Hippocampal formation (tissue), 2 donors: Measurements from ENCODE around the gene PRDM16.

Experiments
- DNase-seq, 2 donors: peaks; one replicate each; lab custom pipeline; 2025; lab: John Stamatoyannopoulos, UW

PRDM16 gene

DNA sequence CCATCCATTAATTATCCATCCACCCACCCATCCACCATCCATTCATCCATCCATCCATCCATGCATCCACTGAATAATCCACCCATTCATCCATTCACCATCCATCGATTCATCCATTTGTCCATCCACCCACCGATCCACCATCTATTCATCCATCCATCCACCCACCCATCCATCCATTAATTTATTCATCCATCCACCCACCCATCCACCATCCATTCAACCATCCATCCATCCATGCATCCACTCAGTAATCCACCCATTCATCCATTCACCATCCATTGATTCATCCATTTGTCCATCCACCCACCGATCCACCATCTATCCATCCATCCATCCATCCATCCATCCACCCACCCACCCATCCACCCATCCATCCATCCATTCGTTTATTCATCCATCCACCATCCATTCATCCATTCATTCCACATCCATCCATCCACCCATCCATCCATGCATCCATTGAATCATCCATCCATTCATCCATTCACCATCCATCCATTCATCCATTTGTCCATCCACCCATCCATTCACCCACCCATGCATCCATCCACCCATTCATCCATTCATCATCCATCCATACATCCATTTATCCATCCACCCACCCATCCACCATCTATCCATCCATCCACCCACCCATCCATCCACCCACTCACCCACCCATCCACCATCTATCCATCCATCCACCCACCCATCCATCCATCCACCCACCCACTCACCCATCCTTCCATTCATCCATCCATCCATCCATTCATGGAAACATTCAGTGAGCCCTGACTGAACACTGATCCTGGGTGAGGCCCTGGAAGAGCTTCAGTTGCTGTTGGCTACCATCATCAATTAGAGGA, 302.1 kb downstream of the PRDM16 start:
- no peak for DNase-seq

DNA sequence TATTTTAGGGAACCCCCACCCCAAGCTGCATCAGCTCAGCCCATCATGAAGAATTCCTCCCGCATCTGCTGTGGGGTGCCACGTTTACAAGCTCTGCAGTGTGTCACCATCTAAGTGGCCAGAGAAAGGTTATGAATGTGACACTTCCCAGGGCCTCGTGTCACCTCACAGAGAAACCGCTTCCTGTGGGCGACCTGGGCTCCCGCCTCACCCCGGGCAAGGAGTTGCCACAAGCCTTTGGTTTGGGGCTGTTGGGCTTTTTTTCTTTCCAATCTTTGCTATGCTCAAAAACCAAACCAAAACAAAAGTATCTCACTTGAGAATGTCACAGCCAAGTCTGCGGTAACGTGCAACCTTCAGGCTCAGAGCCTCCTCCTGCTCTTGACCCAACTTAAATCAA, 303.3 kb downstream of the PRDM16 start:
- DNase-seq: no peak

DNA sequence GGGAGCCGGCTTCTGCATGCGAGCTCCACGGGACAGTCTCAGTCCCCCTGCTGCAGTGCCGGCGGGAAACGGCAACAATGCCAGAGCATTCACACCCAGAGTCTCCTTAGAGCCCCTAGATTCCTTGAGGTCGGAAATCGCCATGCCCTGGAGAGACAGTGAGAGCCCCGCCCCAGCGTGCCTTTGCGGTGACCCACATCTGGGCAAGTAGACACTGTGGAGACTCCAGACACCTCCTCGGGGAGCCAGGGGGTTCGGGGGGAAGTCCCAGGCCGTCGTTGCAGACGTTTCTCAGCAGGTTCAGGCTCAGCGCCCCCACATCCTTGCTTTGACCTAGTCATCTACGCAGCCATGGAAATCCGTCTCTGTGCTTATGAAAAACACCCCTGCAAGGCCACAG, 304.2 kb downstream of the PRDM16 start:
- DNase-seq: no peak

DNA sequence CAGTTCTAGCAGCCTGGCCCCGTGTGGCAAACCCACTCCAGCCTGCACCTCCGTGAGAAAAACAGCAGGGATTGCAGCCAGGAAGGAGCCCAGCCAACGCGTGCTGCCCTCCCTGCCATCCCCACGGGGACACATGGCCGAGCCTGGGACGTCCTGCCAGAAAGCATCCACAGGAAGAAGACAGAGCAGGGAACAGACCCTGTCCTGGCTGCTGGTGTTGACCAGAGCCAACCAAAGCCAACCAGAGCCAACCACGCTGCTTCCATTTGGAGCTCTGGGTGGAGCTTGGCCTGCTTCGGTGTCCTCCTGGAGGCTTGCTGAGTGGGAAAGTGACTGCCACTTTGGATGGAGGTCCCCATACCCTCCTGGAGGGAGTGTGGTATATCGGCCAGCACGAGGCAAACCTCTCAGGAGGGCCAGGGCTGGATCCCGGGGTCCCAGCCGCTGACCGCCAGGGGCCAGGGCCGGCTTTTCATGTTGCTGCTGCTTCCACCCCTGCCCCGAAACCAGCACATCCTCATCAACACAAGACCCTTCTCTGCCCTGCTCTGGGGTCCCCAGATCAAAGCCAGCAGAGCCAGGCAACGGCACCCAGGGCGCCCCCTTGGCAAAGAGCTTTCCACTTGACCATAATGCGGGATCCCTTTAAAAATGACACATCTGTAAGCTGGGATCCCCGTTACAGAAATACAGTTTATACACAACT, 304.9 kb downstream of the PRDM16 start:
- DNase-seq: no peak

DNA sequence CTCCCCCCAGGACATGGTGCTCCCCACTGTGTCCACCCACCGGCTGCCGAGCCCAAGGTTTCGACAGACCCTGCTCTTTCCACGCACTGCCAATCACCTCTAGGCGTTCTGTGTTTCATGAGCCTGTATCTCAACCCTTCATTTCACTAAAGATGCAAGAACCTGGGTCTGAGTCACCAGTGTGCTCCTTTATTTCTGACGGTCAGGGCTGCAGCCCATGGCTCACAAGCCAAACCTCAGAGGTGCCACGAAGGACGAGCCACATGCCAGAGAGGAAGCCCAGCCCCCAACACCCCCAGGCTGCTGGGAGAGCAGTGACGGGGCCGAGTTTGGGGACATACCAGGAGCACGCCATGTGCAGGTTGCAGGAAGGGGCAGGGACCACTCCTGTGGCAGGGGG, 306.2 kb downstream of the PRDM16 start:
- no peak for DNase-seq

DNA sequence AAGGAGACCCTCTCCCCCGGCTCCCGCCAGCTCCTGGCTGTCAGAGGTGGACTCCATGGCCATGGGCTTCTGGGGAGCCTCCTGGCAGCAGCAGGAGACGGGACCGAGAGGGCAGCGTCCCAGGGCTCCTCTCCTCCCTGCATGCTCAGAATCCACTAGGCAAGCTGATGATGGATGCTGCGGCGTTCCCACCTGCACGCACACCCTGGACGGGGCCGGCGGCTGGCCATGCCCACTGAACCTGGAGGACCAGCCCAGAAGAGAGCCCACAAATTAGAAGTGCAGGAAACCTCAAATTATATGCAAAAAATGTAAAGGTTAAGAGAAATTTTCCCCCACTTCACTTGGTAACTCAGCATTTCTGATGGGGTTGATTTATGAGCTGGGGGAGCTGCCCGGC, 308.2 kb downstream of the PRDM16 start:
- DNase-seq: no peak

DNA sequence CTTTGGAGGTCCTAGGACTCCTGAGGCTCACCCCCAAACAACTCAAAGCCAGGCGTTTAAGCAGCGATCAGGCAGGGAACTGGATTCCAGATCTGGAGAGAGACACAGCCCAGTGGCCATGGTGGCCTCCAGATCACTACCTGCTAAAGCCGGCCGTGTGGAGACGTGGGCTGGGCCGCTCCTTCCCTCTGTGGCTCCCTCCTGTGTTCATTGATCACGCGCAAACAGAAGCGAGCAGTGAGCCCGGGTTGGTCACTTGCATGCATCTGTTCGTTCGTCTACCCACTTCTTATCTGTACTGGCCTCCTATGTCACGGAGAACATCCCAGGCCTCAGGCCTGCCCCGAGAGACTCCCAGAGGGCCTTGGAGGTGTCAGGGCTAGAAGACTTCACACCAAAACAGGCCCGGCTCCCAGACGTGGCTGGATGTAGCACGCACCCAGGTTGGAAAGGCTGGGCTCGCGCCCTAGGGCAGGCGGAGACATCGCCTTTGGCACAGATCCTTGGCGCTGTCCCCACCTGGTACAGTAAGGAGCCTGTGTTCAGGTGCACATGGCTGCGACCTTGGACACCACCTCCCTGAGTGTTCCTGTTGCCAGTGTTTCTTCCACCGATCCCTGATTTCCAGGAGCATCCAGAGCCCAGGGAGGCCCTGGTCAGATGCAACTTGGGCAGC, 308.7 kb downstream of the PRDM16 start:
- DNase-seq: no peak

DNA sequence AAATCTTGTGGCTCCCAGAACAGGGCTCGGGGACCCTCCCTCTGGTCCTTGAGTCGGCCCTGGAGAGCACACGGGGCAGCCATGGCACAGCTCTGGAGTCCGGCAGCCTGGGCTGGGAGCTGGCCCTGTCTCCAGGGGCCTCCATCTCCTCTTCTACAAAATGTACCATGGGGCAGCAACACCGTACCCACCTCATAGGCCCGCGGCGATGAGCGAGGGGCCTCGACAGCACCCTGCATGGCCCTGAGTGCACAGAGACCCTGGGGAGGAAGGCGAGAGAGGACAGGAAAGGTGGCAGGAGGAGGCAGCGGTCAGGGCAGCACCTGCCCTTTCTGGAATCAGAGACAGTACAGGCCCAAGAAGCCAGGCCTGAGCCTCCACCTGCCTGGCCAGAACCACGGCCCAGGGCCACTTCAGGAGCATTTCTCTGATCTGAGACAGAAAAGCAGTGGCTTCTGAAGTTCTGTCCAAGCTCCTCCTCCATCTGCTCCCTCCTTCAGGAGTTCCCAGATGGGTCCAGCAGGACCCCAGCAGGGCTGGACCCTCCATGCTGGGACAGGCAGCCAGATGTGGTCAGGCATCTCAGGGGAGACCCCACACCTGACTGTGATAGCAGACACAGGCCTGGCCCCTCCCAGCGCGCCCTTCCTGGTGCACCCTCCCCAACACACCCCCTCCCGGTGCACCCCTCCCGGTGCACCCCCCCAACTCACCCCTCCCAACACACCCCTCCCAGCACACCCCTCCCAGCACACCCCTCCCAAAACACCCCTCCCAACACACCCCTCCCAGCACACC, 309.6 kb downstream of the PRDM16 start:
- DNase-seq: no peak

DNA sequence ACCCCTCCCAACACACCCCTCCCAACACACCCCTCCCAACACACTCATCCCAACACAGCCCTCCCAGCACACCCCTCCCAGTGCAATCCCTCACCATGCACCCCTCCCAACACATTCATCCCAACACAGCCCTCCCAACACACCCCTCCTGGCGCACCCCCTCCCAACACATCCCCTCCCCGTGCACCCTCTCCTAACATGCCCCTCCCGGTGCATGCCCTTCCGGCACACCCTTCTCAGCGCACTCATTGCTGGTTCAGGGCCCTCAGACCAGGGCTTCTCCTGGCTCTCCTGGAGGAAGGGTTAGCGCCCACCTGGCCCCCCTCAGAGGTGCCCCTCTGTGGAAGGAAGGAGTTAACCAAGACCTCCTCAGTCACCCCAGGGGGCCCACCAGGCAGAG, 310.9 kb downstream of the PRDM16 start:
- DNase-seq: no peak

DNA sequence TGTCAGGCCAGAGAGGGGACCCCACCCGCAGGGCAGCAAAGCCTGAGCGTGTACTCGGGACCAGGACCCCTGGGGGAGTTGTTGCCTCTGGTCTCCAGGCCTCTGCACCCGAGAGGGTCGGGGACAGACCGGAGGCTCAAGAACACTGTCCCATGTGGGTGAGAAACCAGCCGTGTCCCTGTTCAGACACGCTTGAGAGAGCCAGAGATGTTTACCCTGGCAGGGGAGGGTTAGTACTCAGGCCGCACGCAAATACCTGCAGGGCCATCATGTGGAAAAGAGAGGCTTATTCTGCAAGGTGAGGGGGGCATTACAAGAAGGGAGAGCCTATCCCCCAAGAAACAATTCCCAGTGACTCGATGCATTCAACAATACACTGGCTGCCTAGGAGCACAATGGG, 311.5 kb downstream of the PRDM16 start:
- DNase-seq: no peak

DNA sequence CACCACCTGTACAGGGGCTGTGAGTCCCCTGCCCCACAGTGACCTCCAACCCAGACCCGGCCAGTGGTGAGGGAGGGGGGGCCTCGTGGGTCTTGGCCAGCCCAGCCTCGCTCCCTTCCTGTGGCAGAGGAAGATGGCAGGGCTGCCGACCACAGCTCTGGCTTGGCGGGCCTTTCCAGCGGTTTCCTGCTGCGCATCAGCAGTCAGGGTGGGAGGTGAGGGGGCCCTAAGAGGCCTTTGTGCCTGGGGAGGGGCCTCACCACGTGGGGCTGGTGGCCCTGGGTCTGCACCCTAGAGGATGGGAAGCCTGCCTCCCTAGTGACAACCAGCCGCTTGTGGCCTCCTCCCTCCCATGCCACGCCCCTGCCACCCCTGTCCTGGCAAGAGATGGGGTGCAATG, 312.9 kb downstream of the PRDM16 start:
- no peak for DNase-seq

DNA sequence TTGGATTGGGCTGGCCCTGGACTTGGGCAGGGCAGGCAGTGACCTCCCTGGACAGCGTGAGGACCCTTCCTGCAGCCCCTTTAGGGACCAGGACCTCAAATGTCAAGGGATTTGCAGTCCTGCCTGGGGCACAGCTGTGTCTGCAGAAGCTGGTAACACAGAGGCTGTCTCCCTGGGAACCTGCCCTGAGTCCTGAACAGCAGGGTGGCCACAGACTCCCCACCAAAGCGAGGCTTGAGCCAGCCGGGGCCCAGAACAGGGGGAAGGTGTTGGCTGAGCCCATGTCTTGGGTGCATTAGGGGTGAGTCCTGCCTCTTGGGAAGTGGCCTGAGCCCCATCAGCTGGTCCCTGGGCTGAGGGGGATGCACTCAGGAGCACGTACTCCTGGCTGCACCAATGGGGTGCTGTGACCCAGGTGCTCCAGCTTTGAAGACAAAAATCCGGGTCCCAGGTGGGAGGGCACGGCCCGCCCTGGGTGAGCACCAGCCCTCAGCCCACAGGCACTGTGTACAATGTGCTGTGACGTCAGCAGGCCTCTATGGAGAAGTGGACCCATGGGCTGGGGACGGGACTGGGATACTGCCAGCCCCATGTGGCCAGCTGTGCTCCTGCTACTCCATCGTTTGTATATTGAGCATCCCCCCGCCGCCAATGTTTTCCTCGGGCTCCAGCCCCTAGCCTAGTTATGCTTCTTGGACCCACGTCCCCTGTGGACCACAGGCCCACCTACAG, 313.5 kb downstream of the PRDM16 start:
- no peak for DNase-seq

DNA sequence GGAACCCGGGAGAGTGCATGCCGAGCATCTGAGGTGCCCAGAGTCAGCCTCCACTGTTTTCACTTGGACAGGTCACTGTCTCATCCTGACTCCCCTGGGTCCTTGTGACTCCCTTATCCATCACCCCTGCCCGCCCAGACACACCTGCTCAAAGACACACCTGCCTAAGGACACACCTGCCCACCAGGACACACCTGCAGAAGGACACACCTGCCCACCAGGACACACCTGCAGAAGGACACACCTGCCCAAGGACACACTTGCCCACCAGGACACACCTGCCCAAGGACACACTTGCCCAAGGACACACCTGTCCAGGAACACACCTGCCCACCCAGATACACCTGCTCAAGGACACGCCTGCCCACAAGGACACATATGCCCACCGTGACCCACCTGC, 314.7 kb downstream of the PRDM16 start:
- no peak for DNase-seq

DNA sequence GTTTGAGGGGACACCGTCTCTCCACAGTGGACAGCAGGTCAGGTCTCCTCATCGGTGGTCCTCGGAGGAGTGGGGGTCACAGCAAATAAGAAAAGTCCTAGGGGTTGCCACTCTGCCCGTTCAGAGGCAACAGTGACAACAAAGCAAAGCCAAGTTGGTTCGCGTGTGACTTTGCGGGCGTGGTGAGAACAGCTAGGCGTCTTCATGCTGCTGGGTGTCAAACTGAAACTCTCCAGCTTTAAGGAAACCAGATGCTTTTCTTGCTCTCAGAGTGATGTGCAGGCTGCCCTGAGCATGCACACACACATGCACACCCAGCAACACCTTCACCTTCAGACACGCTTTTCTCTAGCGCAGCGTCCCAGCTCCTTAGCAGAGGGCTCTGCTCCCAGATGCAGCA, 315.4 kb downstream of the PRDM16 start:
- DNase-seq: no peak

DNA sequence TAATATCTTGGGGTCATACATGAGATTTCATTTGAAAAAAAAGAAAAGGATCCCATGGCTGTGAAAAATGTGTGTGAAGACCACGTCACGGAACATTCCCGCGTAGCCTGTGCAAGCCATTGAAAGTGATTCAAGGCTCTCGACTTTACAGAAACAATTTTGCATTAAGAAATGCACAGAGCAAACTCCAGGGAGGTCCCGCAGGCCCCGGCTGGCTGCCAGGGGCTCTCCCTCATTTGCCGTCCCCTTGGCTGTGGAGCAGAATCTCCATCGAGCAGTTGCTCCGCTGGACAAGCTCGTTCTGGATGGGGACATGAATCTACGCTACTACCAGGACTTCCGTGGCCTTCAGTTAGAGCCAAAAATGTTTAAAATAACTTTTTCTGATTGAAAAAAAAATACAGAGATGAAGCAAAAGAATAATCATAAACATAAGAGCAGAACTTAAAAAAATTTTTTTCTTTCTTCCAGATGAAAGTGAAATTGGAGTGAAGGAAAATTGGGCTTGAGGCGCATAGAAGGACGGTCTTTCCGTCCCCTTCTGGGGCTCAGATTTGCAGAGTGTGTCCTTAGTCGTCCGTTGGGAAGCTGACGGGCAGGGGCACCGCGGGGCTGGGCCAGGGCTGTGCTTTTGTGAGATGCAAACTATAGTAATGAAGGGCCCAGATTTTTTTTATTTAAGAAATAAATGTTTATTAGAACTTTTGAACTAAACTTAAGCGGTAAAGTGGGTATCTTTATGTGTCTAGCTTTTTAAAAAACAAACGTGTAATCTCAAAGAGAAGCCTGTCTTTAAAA, 317.4 kb downstream of the PRDM16 start:
- no peak for DNase-seq

DNA sequence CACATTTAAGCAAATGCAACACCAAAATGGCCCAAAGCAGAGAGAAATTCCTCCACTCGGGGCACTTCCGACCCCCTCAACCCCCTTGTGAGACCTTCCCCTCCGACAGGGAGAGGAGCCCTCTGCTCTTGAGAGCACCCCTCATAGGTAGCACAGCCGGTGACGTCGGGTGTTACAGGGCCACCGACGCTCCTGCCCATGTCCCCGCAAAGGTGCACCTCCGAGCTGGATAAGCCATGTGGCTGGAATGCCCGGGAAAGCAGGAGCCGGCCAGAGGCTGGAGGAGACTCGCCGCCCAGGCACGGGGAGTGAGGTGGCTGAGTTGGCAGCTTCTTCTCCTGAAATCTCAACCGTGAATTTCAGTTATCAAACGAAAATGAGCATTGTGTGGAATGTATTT, 318.4 kb downstream of the PRDM16 start:
- DNase-seq: no peak

DNA sequence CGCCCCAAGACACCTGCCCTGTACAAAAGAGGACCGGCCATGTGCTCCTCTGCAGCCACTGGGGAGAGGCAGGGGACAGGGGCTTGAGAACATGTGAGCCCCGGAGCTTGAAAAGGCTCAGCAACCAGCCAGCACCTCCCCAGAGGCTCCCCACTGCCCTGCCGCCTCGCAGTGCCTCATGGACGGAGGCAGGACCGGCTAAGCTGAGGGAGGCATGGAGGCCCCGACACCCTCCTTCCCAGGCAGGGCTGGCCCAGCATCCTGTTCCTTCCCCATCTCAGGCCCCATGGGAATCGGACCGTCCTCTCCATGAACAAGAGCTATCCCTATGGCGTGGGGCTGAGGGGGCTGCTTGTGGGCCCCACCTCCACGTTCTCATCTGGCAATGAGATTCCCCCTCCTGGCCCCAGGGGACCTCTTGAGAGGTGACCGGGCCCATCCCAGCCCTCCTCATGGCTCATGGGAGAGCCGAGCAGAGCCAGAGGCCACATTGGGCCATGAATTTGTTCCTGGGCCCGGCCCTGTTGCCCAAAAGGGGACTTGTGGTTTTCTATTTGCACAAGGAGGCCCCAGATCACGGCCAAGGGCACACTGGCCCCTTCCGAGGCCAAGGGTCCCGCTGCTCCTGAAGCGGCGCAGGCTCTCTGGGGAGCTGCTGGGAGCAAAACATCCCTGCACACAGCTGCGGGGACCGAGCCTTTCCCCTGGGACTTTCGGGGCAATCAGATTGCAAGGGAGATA, 320.3 kb downstream of the PRDM16 start:
- DNase-seq: no peak

DNA sequence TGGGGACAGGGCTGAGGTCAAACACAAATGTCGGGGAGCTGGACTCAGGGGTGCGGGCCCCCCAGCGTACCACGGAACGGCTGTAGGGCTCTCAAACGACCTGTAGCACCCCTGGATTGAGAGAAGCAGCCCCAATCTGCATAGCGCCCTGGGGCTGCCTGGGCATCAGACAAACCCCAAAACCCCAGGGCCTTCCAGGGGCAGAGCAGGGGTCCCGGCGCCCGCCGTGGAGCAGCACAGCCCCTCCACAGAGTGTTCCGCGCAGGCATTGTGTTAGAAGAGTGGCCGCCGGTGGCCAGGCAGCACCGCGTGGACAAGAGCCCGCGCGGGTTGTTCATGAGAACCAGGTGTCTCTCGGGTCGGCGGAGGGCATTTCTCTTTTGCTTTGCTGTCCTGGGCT, 321.3 kb downstream of the PRDM16 start:
- no peak for DNase-seq

DNA sequence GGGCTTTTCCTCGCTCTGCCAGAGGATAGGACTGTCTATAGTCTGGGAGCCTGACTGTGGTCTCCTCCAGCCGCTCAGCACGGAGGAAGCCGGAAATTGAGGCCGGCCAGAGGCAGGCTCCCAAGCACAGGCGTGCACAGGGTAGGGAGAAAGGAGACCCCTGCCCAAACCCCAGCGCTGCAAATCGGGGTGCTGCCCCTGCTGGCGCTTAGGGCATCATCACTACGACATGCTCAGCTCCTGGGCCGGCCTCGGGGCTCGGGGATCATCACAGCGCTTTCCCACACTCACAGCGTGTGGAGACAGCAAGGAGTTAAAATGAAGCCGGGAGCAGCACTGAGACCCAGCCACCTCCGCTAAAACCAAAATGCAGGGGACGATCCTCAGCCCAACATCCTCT, 322.7 kb downstream of the PRDM16 start:
- no peak for DNase-seq
